Caco-2 (cell line): ENCODE measurements around the gene LTBP2. TPM values are rescaled to one million over a fixed set of nuclear protein-coding genes. Genes with fewer than 3 reads are reported as not detected.
"Not testable (repeated sequence)": the region's sequence is repeated elsewhere in the genome, so short reads cannot be mapped to it uniquely, and the experiment has no call there.

Source experiments
- BruUV-seq: library from RNA; stranded (reverse); fragments of 400-500 nt; replicated peaks from 2 replicates; lab custom pipeline; 2021; lab: Mats Ljungman, UMichigan
- CTCF ChIA-PET: fragments of 300-600 bp; sonication (Branson Sonifier 250); formaldehyde crosslinking; loops from one replicate; lab custom pipeline; 2022; ENCODE audit warnings: antibody characterized with exemption; lab: Charles Lee
- POLR2A ChIA-PET: fragments of 300-600 bp; sonication (Branson Sonifier 250); formaldehyde crosslinking; loops from one replicate; lab custom pipeline; 2022; ENCODE audit warnings: antibody characterized with exemption; lab: Charles Lee
- DNase-seq, 2 experiments: peaks; one replicate each; pipeline versions ENCODE4 v3.0.0 to v3.0.0-alpha.2; 2020 to 2022
- H3K27me3 ChIP-seq: replicated peaks from 2 replicates; pipeline ENCODE4 v1.6.0; 2011; ENCODE audit warnings: low read length; ENCODE audit not compliant: control insufficient read depth, insufficient read depth
- H3K36me3 ChIP-seq: 2 replicates; pipeline ENCODE4 v1.5.1; 2011; ENCODE audit warnings: low read length; ENCODE audit not compliant: control insufficient read depth, insufficient read depth
- H3K4me1 ChIP-seq: fragments of 250-450 bp; sonication (Bioruptor Pico); 2 replicates; pipeline ENCODE4 v1.5.1; 2020; ENCODE audit warnings: mild to moderate bottlenecking
- H3K4me3 ChIP-seq: 2 replicates; pipeline ENCODE4 v1.5.1; 2011; ENCODE audit warnings: low read depth, mild to moderate bottlenecking, control low read depth, low read length
- H3K9me3 ChIP-seq: fragments of 250-450 bp; sonication (Bioruptor Pico); 2 replicates; pipeline ENCODE4 v1.5.1; 2020; ENCODE audit warnings: mild to moderate bottlenecking, moderate library complexity
- H3K27ac Mint-ChIP-seq: one replicate; pipeline ENCODE4 v1.8.0; 2022; ENCODE audit warnings: mixed read lengths; ENCODE audit not compliant: unreplicated experiment
- H3K27me3 Mint-ChIP-seq: one replicate; pipeline ENCODE4 v1.8.0; 2022; ENCODE audit warnings: mixed read lengths; ENCODE audit not compliant: insufficient read depth, unreplicated experiment
- H3K36me3 Mint-ChIP-seq: one replicate; pipeline ENCODE4 v1.8.0; 2022; ENCODE audit warnings: mild to moderate bottlenecking, mixed read lengths; ENCODE audit not compliant: insufficient read depth, unreplicated experiment
- H3K4me1 Mint-ChIP-seq: one replicate; pipeline ENCODE4 v1.8.0; 2022; ENCODE audit warnings: low read depth, mixed read lengths; ENCODE audit not compliant: unreplicated experiment
- H3K4me3 Mint-ChIP-seq: one replicate; pipeline ENCODE4 v1.8.0; 2022; ENCODE audit warnings: mild to moderate bottlenecking, moderate library complexity, mixed read lengths; ENCODE audit not compliant: unreplicated experiment
- H3K9me3 Mint-ChIP-seq: one replicate; pipeline ENCODE4 v1.8.0; 2022; ENCODE audit warnings: mixed read lengths; ENCODE audit not compliant: unreplicated experiment
- intact Hi-C: fragments of 100-400 bp; cut with micrococcal nuclease; formaldehyde crosslinking; loops from one replicate; pipeline ENCODE4 v1.10.0; 2022; ENCODE audit not compliant: unreplicated experiment
- total RNA-seq: library from RNA; stranded (reverse); gene quantifications from 2 replicates; pipeline ENCODE4 v1.2.3, GENCODE V29; 2022
- TF ChIP-seq, protein P1 (sequence below), 2 experiments: fragments of 200-600 bp in 1 of 2; IDR thresholded peaks; 1 replicate in 1 of 2; 2 replicates in 1 of 2; pipeline versions ENCODE4 v1.5.1 to v1.8.0; 2011 to 2022; ENCODE audit warnings: antibody characterized with exemption in 1 of 2, control low read depth in 1 of 2, inconsistent platforms in 1 of 2, low read depth in 1 of 2, low read length in 1 of 2, mild to moderate bottlenecking in 1 of 2, moderate library complexity in 1 of 2; ENCODE audit not compliant: insufficient read depth in 1 of 2, severe bottlenecking in 1 of 2, unreplicated experiment in 1 of 2

Gene LTBP2
- total RNA-seq, 1 experiment from 2014 or later: 0.86 TPM

DNA sequence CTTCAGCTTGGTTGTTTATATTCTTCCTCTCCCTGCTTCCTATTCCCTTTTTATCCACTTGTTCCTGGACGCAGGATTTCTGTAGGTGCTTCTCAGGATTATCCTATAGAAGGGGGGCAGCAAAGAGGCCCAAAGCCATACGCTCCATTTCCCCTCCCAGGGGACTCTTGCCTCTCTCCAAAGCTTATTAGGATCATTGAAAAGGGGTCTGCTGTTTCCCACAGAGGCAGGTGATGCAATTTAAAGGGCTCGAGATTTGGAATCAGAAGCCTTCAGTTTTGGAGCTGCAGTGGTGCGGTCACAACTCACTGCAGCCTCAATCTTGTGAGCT lies 154.5 kb downstream of the LTBP2 start:
- no peak for DNase-seq
- no peaks in the 10 kb centered on the region for H3K36me3 Mint-ChIP-seq
- H3K27me3 Mint-ChIP-seq: no peaks in the 10 kb centered on the region
- H3K4me1 Mint-ChIP-seq: no peaks in the 10 kb centered on the region
- no peaks in the 10 kb centered on the region for H3K27me3 ChIP-seq
- ChIA-PET POLR2A (no interaction called here), CTCF (interaction anchor here (0.6 kb wide), 1 partner anchor 109 kb away, joined by 3 read pairs; the partner anchor contains the start of gene VRTN)
- no peaks in the 10 kb centered on the region for H3K4me1 ChIP-seq
- H3K27ac Mint-ChIP-seq: no peak overlapping the region
- no peaks in the 10 kb centered on the region for H3K36me3 ChIP-seq
- no peak overlapping the region for H3K4me3 Mint-ChIP-seq
- intact Hi-C loops: no loop called here
- no TSS peak for BruUV-seq
- no peak overlapping the region for H3K4me3 ChIP-seq
- H3K9me3 ChIP-seq: peaks cover 14% of the 10 kb centered on the region; the same call in 1 of the 2 replicates
- TF ChIP-seq, protein P1, sequence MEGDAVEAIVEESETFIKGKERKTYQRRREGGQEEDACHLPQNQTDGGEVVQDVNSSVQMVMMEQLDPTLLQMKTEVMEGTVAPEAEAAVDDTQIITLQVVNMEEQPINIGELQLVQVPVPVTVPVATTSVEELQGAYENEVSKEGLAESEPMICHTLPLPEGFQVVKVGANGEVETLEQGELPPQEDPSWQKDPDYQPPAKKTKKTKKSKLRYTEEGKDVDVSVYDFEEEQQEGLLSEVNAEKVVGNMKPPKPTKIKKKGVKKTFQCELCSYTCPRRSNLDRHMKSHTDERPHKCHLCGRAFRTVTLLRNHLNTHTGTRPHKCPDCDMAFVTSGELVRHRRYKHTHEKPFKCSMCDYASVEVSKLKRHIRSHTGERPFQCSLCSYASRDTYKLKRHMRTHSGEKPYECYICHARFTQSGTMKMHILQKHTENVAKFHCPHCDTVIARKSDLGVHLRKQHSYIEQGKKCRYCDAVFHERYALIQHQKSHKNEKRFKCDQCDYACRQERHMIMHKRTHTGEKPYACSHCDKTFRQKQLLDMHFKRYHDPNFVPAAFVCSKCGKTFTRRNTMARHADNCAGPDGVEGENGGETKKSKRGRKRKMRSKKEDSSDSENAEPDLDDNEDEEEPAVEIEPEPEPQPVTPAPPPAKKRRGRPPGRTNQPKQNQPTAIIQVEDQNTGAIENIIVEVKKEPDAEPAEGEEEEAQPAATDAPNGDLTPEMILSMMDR (IDR thresholded peaks at IDR 0.05; ENCODE audit: insufficient read depth in 1 of 2, low read depth in 1 of 2, low read length in 1 of 2, severe bottlenecking in 1 of 2, unreplicated experiment in 1 of 2): no peak
- H3K9me3 Mint-ChIP-seq: peaks cover 9% of the 10 kb centered on the region

- Histone ChIP-seq H3K27me3 (no peaks in the 10 kb centered on the region), H3K9me3 (peaks cover 14% of the 10 kb centered on the region; the same call in 1 of the 2 replicates), H3K36me3 (no peaks in the 10 kb centered on the region), H3K4me1 (no peaks in the 10 kb centered on the region), H3K4me3 (no peak overlapping the region)
- no peak overlapping the region for H3K4me3 Mint-ChIP-seq
- H3K4me1 Mint-ChIP-seq: no peaks in the 10 kb centered on the region
- H3K27me3 Mint-ChIP-seq: no peaks in the 10 kb centered on the region
- TF ChIP-seq, protein P1 (IDR thresholded peaks at IDR 0.05; ENCODE audit: insufficient read depth in 1 of 2, low read depth in 1 of 2, low read length in 1 of 2, severe bottlenecking in 1 of 2, unreplicated experiment in 1 of 2): no peak
- no TSS peak for BruUV-seq
- intact Hi-C loops: no loop called here
- POLR2A ChIA-PET: no interaction called here
- H3K36me3 Mint-ChIP-seq: no peaks in the 10 kb centered on the region
- DNase-seq: no peak
- no peak overlapping the region for H3K27ac Mint-ChIP-seq
- CTCF ChIA-PET: interaction anchor here (0.6 kb wide), 3 partner anchors 47 to 605 kb away, joined by 3 to 4 read pairs (median 3); partner anchors contain the start of gene VRTN
- H3K9me3 Mint-ChIP-seq: peaks cover 9% of the 10 kb centered on the region
Measured at GRCh38 chr14:74456684-74457564, 155.1 kb downstream of the LTBP2 start.

GRCh38 chr14:74454397-74454796 lies 157.6 kb downstream of the LTBP2 start:
- H3K36me3 Mint-ChIP-seq, intact Hi-C loops, H3K27me3 ChIP-seq, H3K9me3 Mint-ChIP-seq, H3K4me3 ChIP-seq, H3K27ac Mint-ChIP-seq, H3K36me3 ChIP-seq, CTCF ChIA-PET, H3K4me1 ChIP-seq, BruUV-seq, H3K4me1 Mint-ChIP-seq, DNase-seq, POLR2A ChIA-PET, H3K4me3 Mint-ChIP-seq, H3K27me3 Mint-ChIP-seq: not testable (repeated sequence)
- H3K9me3 ChIP-seq: peaks cover 14% of the 10 kb centered on the region; the same call in 1 of the 2 replicates

Other genes with a start within 250 kb of the LTBP2 start
- gene SYNDIG1L, start 186.0 kb downstream of the LTBP2 start, total RNA-seq: 0.29 TPM in 1 of 2 replicates, not detected in the other
- 242 and 291 TPM in 2 replicates for gene NPC2, start 118.9 kb downstream of the LTBP2 start, total RNA-seq
- gene ISCA2, start 118.5 kb downstream of the LTBP2 start, total RNA-seq: 28.5 and 33.0 TPM in 2 replicates
- 38.0 and 41.5 TPM in 2 replicates for gene AREL1, start 100.8 kb upstream of the LTBP2 start, total RNA-seq
- 58.3 and 62.5 TPM in 2 replicates for gene FCF1, start 100.9 kb upstream of the LTBP2 start, total RNA-seq
- gene YLPM1, start 151.1 kb upstream of the LTBP2 start, total RNA-seq: 64.4 and 65.0 TPM in 2 replicates